ENCODE measurements around the gene ICE2.

The ICE2 gene

DNA sequence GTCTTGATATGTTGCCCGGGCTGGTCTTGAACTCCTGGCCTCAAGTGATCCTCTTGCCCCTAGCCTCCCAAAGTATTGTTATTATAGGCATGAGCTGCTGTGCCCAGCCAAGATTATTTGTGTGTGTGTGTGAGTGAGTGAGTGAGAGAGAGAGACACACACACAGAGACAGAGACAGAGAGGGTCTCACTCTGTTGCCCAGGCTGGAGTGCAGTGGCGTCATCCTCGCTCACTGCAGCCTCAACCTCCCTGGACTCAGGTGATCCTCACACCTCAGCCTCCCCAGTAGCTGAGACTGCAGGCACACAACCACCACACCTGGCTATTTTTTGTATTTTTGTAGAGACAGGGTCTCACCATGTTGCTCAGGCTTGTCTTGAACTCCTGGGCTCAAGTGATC lies 5.8 kb downstream of the ICE2 start:
- Histone ChIP-seq H3K79me2 (peaks cover 13% of the 10 kb centered on the region), H3K9ac (no peak overlapping the region), H3K36me3 (ENCODE audit: control insufficient read depth, insufficient read depth, low read length) (no peaks in the 10 kb centered on the region), H3K4me2 (ENCODE audit: low read length) (no peak overlapping the region), H3K9me3 (ENCODE audit: control insufficient read depth, low read length) (no peaks in the 10 kb centered on the region), H3K27ac (peak overlapping the region; percentile 49), H3K4me3 (ENCODE audit: low read depth, low read length) (no peak overlapping the region), H3K27me3 (ENCODE audit: control insufficient read depth, insufficient read depth, low read length) (no peaks in the 10 kb centered on the region), H3K4me1 (no peaks in the 10 kb centered on the region), H2AFZ (no peak overlapping the region)
- TF ChIP-seq, protein P1, sequence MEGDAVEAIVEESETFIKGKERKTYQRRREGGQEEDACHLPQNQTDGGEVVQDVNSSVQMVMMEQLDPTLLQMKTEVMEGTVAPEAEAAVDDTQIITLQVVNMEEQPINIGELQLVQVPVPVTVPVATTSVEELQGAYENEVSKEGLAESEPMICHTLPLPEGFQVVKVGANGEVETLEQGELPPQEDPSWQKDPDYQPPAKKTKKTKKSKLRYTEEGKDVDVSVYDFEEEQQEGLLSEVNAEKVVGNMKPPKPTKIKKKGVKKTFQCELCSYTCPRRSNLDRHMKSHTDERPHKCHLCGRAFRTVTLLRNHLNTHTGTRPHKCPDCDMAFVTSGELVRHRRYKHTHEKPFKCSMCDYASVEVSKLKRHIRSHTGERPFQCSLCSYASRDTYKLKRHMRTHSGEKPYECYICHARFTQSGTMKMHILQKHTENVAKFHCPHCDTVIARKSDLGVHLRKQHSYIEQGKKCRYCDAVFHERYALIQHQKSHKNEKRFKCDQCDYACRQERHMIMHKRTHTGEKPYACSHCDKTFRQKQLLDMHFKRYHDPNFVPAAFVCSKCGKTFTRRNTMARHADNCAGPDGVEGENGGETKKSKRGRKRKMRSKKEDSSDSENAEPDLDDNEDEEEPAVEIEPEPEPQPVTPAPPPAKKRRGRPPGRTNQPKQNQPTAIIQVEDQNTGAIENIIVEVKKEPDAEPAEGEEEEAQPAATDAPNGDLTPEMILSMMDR (IDR thresholded peaks at IDR 0.05), result no peak

DNA sequence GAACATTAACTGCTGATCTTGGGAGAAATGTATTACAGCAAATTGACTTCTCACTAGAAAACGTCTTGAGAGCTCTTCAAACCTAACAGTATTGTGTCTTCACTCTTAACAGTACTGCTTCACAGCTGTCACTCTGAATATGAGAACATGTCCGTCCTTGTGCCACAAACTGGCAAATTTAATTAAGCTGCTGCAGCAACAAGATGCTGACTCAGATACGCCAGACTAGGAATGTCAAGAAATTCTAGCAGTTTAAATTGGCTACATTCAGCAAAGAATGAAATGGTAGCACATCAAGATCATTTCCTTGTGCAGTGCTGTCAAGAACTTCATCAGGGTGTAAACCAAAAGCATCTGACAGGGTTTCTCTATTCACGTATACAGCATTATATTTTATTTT lies 7.6 kb downstream of the ICE2 start:
- Histone ChIP-seq H2AFZ (no peak overlapping the region), H3K4me3 (ENCODE audit: low read depth, low read length) (peak overlapping the region; percentile 14), H3K27ac (peak overlapping the region; percentile 52), H3K4me2 (ENCODE audit: low read length) (peak overlapping the region; percentile 19), H3K9ac (no peak overlapping the region), H3K36me3 (ENCODE audit: control insufficient read depth, insufficient read depth, low read length) (no peaks in the 10 kb centered on the region), H3K9me3 (ENCODE audit: control insufficient read depth, low read length) (no peaks in the 10 kb centered on the region), H3K79me2 (peaks cover 5% of the 10 kb centered on the region), H3K4me1 (no peaks in the 10 kb centered on the region), H3K27me3 (ENCODE audit: control insufficient read depth, insufficient read depth, low read length) (no peaks in the 10 kb centered on the region)
- TF ChIP-seq, protein P1 (IDR thresholded peaks at IDR 0.05), result no peak

DNA sequence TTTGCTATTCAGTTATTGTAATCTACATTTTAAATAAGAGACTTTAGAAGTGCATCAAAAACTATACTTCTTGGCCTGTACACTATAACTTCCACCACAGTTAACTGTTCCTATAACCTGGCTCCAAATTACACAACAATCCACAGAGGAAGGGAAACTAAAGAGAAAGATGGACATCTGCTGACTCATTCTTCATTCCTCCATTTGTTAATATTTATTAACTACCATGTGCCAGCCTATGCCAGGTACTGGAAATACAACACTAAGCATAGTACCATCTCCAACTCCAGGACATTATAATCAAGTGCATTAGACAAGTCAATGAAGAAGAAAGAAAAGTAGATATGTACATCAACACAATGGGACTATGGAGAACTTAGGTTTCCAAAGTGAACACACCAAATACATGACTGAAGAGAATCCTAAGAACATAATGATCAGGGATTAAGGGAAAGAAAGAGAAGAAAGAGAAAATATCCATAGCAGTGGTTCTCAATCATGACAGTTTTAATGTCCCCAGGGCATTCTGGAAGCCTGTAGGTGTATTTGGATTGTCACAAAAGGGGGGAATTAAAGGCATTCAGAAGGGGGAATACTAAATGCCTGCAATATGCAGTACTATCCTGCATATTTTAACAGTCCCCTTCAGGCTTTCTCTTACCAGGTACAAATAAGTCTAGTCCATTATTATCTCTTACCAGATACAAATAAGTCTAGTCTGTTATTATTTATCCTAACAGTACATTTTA lies 8.9 kb downstream of the ICE2 start:
- H3K36me3 ChIP-seq (ENCODE audit: control insufficient read depth, insufficient read depth, low read length), result no peaks in the 10 kb centered on the region
- TF ChIP-seq, protein P1 (IDR thresholded peaks at IDR 0.05), result no peak
- H3K79me2 ChIP-seq, result peaks cover 5% of the 10 kb centered on the region
- H3K4me3 ChIP-seq (ENCODE audit: low read depth, low read length), result no peak overlapping the region
- no peaks in the 10 kb centered on the region for H3K4me1 ChIP-seq
- no peak overlapping the region for H2AFZ ChIP-seq
- H3K9me3 ChIP-seq (ENCODE audit: control insufficient read depth, low read length), result no peaks in the 10 kb centered on the region
- H3K27ac ChIP-seq, result peak overlapping the region; percentile 54
- H3K9ac ChIP-seq, result no peak overlapping the region
- no peaks in the 10 kb centered on the region for H3K27me3 ChIP-seq (ENCODE audit: control insufficient read depth, insufficient read depth, low read length)
- no peak overlapping the region for H3K4me2 ChIP-seq (ENCODE audit: low read length)

DNA sequence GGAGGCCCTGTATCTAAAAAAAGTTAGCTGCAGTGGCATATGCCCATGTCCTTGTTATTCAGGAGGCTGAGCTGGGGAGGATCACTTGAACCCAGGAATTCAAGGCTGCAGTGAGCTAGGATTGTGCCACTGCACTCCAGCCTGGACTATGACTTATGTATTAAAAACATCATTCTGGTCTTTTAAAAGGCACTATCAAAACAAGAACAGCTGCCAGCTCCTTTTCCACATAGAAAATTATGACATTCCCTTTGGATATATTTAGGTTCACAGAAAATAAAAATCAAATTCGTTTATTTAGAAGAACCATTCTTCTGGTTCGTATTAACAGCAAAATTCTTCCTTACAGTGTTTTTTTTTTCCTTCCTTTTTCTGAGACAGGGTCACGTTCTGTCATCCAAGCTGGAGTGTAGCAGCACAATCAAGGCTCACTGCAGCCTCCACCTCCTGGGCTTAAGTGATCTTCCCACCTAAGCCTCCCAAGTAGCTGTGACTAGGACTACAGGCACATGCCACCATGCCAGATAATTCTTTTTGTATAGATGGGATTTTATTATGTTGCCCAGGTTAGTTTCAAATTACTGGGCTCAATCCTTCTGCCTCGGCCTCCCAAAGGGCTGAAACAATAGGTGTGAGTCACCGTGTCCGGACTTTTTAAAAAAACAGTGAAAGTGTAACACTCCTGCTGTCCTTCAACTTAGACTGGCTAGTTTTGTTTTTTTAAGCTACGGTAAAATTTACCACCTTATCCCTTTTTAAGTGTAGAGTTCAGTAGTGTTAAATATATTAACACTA lies 13.9 kb downstream of the ICE2 start:
- H3K4me3 ChIP-seq (ENCODE audit: low read depth, low read length), result no peak overlapping the region
- H3K4me1 ChIP-seq, result no peaks in the 10 kb centered on the region
- H3K27ac ChIP-seq, result no peak overlapping the region
- H3K36me3 ChIP-seq (ENCODE audit: control insufficient read depth, insufficient read depth, low read length), result no peaks in the 10 kb centered on the region
- H3K9ac ChIP-seq, result no peak overlapping the region
- TF ChIP-seq, protein P1 (IDR thresholded peaks at IDR 0.05), result no peak
- H2AFZ ChIP-seq, result no peak overlapping the region
- no peak overlapping the region for H3K4me2 ChIP-seq (ENCODE audit: low read length)
- peaks cover 5% of the 10 kb centered on the region for H3K79me2 ChIP-seq
- H3K27me3 ChIP-seq (ENCODE audit: control insufficient read depth, insufficient read depth, low read length), result no peaks in the 10 kb centered on the region
- no peaks in the 10 kb centered on the region for H3K9me3 ChIP-seq (ENCODE audit: control insufficient read depth, low read length)
